ENCODE measurements around the gene CERS3.

The CERS3 gene

DNA sequence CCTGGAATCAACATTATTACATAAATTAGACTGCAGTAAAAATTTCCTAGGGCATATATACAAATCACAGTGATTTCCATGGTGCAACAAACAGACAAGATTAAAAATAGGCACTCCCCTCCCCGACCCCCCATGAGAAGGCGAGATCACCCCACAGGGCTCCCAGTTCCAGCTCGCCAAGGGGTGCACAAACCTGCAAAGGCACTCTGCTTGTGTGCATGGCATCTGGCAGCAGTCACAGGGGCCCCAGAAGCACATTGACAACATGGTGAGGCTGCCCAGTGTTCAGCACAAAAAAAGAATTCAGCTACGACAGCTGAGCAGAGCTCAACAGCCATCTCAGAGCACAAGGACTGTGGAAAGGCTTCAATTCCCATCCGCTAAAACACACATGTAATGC is 19.2 kb upstream of the CERS3 start:
- TF ChIP-seq, protein P1, sequence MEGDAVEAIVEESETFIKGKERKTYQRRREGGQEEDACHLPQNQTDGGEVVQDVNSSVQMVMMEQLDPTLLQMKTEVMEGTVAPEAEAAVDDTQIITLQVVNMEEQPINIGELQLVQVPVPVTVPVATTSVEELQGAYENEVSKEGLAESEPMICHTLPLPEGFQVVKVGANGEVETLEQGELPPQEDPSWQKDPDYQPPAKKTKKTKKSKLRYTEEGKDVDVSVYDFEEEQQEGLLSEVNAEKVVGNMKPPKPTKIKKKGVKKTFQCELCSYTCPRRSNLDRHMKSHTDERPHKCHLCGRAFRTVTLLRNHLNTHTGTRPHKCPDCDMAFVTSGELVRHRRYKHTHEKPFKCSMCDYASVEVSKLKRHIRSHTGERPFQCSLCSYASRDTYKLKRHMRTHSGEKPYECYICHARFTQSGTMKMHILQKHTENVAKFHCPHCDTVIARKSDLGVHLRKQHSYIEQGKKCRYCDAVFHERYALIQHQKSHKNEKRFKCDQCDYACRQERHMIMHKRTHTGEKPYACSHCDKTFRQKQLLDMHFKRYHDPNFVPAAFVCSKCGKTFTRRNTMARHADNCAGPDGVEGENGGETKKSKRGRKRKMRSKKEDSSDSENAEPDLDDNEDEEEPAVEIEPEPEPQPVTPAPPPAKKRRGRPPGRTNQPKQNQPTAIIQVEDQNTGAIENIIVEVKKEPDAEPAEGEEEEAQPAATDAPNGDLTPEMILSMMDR (IDR thresholded peaks at IDR 0.05; ENCODE audit: low read length, missing control alignments), result no peak
- no peak for DNase-seq (ENCODE audit: low read depth)
- no peak overlapping the region for H3K4me3 ChIP-seq (replicated peaks; ENCODE audit: low read depth, low read length)

GRCh38 chr15:100544946-100545345 is 16.2 kb upstream of the CERS3 start:
- DNase-seq (ENCODE audit: low read depth), result no peak
- TF ChIP-seq, protein P1 (IDR thresholded peaks at IDR 0.05; ENCODE audit: low read length, missing control alignments), result no peak

DNA sequence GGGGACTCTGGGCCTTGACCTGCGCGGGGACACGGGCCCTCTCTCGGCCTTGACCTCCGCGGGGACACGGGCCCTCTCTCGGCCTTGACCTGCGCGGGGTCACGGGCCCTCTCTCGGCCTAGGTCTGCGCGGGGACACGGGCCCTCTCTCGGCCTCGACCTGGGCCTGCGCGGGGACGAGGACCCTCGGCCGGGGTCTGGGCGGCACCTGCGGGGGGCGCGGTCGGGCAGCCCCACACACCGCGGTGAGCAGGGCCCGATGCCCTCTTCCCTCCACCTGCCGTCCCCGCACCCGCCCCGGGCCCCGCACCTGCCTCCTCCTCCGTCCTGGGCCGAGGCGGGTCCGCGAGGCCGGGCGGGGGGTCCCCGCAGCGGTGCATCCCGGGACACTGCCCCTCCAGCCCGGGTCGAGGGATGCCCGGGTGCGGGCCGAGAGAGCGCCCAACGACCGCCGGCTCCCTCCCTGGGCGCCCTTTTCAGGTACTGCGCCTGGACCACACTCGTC is 15.6 kb upstream of the CERS3 start:
- no peak for DNase-seq (ENCODE audit: low read depth)
- TF ChIP-seq, protein P1 (IDR thresholded peaks at IDR 0.05; ENCODE audit: low read length, missing control alignments), result no peak
- no peak overlapping the region for H3K4me3 ChIP-seq (replicated peaks; ENCODE audit: low read depth, low read length)

More at GRCh38 chr15:100544946-100545345, 16.2 kb upstream of the CERS3 start:
- no peak overlapping the region for H3K4me3 ChIP-seq (replicated peaks; ENCODE audit: low read depth, low read length)

GRCh38 chr15:100542290-100542689 is 13.5 kb upstream of the CERS3 start:
- TF ChIP-seq, protein P1 (IDR thresholded peaks at IDR 0.05; ENCODE audit: low read length, missing control alignments), result no peak
- no peak for DNase-seq (ENCODE audit: low read depth)
- no peak overlapping the region for H3K4me3 ChIP-seq (replicated peaks; ENCODE audit: low read depth, low read length)

DNA sequence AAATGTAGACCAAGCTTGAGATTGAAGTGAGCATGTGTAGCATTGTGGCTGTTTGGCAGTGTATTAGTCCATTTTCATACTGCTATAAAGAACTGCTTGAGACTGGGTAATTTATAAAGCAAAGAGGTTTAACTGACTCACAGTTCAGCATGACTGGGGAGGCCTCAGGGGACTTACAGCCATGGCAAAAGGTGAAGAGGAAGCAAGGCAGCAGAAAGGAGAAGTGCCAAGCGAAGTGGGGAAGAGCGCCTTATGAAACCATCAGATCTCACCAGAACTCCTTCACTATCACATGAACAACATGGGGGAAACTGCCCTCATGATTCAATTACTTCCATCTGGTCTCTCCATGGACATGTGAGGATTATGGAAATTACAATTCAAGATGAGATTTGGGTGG is 8.6 kb upstream of the CERS3 start:
- DNase-seq (ENCODE audit: low read depth), result no peak
- H3K4me3 ChIP-seq (replicated peaks; ENCODE audit: low read depth, low read length), result no peak overlapping the region
- TF ChIP-seq, protein P1 (IDR thresholded peaks at IDR 0.05; ENCODE audit: low read length, missing control alignments), result no peak

DNA sequence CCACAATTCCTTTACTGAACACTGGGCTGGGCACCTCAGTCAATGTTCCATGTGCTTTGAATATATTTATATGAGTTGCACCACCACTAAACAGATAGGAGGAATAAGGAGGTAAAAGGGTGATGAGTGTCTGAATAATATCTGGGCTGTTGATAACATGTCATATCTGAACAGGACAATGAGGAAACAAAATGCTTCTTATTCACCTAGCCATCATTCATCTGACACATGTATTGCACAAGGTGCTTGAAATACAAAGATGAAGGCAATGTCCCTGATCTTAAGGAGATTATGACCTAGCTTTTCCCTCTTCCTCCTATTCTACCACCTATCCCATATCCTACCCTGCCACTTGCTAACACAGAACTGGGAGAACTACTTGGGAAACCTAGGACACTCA is 8.0 kb upstream of the CERS3 start:
- DNase-seq (ENCODE audit: low read depth), result no peak
- TF ChIP-seq, protein P1 (IDR thresholded peaks at IDR 0.05; ENCODE audit: low read length, missing control alignments), result no peak

GRCh38 chr15:100533886-100534285 is 5.1 kb upstream of the CERS3 start:
- TF ChIP-seq, protein P1 (IDR thresholded peaks at IDR 0.05; ENCODE audit: low read length, missing control alignments), result no peak
- DNase-seq (ENCODE audit: low read depth), result no peak
- H3K4me3 ChIP-seq (replicated peaks; ENCODE audit: low read depth, low read length), result no peak overlapping the region

More for the DNA sequence above, 8.0 kb upstream of the CERS3 start:
- no peak overlapping the region for H3K4me3 ChIP-seq (replicated peaks; ENCODE audit: low read depth, low read length)
